GM19438 (cell line): ENCODE data around the gene TMEM43.

ENCODE experiments used
- ATAC-seq: cut with Tn5 transposase; IDR thresholded peaks from one replicate; pipeline ENCODE4 v1.9.1; 2021; ENCODE audit warnings: low read depth; ENCODE audit not compliant: unreplicated experiment

TMEM43 gene

DNA sequence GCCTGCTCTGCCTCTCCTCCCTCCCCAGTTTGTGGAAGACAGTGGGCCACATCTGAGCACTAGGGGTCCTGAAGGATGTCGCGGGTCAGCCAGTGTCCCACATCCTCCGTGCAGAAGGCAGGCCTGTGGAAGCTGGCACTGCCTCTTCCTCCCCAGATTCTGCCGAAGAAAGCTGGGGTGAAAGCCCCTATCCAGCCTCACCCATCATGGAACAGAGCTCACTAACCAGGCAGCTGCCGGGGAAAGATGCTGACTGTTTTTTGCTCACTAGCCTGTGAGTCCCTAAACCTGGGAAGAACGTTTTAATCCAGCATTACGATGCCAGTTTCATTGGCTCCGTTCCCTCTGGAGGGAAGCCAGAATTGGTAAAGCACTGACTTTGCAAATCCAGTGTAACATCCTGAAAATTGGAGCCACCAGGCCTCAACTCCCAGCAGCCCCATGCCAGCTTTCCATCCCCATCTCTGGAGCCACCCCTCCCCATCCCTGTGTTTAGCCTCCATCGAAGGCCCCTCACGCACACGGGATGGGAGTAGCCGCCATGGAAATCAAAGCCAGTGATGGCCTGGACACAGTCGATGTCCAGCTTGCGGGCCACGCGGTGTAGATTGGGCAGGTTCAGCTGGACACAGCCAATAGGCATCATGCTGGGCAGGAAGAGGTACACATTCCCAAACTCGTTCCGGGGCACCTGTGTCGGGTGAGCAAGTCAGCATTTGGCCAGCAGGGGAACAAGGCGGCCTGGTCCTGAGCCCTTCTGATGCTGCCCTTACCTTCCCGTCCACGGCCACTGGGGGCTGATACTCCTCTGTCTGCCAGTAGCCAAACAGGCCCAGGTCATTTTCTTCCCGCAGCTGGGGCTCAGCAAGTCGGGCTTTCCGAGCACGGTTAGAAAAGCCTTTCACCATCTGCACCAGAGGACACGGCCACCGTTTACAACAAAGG lies 23.5 kb downstream of the TMEM43 start:
- no peak for ATAC-seq

DNA sequence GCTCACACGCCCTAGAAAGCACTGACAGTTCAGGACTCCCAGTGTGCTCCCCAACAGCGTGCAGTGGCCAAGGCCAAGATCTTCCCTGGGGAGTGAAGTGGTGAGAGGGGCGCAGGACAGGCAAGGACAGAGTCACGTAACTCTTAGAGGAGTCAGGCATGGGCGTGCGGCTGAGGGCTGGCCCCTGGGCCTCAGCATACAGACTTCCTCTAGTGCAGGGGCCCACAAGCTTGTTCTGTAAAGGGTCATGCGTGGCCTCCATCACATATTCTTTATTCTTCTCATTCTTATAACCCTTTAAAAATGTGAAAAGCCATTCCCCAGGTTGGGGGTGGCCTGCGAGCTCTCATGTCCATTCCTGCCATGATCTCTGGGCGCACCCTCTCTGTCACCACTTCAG lies 25.2 kb downstream of the TMEM43 start:
- no peak for ATAC-seq

DNA sequence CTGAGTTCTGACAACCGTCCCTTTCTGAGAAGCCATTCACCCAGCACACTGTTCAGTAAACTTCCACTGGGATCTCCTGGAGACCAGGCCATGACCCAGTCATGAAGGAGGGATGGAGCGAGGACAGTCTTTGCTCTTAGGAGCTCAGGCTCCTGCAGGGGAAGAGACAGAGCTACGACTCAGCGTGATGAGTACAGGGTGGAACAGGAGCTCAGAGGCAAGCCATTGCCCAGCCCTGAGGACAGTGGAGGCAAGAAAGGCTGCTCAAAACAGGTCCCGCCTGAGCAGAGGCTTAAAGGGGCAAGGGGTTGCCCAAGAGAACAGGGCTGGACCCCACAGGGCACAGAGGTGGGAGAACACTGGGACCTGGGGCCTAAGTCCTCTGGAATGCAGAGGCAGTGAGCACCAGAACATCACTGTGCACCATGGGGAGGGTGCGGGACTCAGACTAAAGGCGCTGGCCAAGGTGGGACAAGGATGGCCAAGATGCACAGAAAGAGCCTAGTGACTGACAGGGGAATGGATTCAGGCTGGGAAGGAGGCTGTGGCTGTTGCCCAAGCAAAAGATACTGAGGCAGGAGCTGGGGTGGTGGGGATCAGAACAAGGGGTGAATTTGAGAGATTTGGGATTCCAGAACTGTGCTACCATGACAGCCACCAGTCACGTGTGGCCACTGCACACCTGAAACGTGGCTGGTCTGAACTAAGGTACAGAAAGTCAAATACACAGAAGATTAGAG lies 25.8 kb downstream of the TMEM43 start:
- no peak for ATAC-seq

DNA sequence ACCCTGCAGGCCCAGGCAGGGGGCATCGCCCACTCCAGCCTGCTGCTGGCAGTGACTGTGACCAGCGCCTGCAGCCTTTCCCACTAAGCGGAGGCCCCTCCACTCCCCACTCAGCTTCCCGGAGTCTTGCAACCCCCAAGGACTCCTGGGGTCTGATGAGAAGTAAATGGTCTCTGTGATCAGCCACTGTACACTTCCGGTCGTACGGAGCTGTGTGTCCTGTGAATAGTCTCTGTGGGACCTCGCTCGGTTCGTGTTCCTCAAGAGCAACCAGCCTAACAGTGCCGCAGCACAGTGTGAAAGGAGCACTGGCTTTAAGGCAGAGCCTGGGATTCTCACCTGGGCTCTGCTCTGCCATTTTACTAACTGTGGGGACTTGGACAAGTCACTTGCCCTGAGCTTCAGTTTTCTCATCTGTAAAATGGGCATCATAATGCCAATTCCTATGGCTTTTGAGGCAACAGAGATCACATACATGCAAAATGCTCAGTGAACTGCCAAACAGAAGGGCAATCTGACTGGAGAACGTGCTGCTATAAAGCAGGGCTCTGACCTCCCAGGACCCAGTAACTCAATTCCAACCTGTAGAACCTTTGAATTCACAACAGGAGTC lies 26.7 kb downstream of the TMEM43 start:
- no peak for ATAC-seq

DNA sequence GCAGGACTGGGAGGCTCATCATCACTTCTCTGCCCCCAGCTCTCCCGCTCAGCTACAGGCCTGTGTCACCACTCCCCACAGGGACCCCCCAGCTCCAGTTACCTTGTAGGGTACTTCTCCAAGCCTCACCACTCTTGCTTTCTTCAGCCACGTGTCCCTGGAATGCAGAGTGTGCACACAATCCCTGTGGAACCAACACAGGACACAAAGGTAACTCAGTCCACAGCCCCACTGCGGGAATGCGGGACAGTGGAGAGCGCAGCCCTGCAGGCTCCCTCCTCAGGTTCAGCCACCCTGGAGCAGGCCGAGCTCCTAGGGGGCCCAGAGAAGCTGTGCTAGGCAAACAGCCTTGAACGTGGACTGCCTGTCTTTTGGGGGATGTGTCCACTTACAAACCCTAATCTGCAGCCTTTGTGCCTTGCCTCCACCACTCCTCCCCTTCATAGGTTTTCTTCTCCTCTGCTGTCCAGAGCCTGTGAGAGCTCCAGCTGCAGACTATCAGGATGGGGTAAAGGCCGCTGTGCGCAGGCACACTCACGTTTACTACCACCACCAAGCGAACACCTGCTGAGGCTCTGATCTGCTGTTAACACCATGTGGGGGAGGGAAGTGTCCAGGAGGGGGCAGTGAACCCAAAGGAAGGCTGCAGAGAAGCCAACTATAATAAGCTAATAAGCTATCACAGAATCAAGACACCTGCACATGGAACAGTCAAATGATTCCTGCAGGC lies 27.5 kb downstream of the TMEM43 start:
- no peak for ATAC-seq

DNA sequence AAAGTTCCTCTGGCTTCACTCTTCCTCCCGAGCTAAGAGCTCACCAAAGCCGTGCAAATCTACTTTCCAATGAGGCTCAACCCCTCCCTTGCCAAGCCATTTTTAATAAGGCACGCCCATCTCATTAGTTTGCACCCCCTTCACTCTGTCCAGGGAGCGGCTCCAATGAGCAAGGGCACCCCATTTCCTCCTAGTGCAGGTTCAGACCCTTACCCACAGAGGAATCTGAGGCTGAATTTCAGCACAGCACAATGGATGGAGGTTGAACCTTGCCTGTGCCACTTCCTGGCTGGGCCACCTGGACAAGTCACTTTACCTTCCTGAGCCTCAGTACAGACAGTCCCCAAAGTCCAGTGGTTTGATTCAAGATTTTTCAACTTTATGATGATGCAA lies 28.1 kb downstream of the TMEM43 start:
- no peak for ATAC-seq

DNA sequence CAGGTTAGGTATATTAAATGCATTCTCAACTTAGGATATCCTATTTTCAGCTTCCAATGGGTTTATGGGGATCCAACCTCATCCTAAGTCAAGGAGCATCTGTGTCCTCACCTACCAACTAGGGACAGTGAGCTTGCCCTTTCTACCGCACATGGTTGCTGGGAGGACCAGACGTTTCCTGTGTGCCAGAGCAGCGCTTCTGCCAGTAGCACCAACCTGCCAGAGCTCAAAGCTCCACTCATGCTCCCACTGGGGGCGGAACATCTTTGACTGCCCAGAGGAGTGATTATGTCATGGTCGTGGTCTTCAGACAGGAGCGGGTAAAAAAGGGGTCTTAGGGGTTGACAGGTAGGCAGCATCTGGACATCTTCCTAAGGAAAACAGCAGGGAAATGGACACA lies 28.8 kb downstream of the TMEM43 start:
- no peak for ATAC-seq

DNA sequence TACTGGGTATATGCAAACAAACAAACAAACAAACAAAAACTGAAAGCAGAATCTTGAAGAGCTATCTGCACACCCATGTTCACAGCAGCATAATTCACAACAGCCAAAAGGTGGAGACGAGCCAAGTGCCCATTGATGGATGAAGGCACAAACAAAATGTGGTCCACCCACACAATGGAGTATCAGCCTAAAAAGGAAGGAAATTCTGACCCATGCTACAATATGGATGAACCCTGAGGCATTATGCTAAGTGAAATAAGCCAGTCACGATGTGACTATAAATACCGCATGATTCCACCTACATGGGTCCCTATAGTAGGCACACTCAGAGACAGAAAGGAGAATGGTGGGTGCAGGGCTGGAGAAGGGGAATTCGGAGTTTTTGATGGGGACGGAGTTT lies 29.4 kb downstream of the TMEM43 start:
- no peak for ATAC-seq

DNA sequence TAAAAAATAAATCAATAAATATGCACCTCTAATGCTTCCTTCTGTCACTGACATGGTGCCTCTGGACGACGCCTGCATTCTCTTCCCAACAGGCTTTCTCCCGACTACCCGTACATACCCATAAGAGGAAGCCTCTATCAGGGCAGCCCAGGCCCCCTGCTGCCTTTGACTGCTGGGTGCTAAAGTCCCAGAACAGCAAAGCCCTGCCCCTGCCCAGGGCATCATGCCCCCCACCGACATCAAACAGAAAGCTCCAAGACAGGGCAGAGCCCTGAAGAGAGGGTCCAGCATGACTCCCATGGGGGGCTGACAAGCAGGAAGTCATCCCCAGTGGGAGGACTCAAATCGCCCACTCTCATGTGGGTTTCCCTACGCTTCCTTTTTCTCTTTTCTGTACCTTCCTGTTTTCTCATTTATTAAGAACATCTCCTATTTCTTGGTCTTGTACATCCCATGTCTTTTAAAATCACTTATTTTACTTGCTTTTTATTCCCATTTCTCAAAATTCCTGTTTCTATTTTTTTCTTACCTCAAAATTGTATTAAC lies 30.1 kb downstream of the TMEM43 start:
- ATAC-seq = no peak

DNA sequence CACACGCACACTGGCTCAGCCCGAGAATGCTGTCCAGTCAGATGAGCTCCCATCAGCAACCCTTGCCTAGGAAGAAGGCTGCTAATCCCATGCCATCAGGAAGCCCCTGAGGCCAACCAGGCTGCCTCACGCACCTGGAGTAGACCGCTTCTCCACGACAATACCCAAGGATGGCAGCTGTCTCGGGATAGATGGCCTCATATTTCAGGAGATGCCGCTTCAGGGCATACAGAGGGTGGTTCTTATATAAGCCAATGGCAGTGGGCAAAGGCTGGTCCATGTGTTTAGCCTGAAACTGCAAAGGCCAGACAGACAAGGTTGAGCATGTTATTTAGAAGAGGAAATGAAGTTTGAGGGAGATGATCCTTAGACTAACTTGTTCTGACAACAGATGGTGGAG lies 31.3 kb downstream of the TMEM43 start:
- ATAC-seq = no peak

DNA sequence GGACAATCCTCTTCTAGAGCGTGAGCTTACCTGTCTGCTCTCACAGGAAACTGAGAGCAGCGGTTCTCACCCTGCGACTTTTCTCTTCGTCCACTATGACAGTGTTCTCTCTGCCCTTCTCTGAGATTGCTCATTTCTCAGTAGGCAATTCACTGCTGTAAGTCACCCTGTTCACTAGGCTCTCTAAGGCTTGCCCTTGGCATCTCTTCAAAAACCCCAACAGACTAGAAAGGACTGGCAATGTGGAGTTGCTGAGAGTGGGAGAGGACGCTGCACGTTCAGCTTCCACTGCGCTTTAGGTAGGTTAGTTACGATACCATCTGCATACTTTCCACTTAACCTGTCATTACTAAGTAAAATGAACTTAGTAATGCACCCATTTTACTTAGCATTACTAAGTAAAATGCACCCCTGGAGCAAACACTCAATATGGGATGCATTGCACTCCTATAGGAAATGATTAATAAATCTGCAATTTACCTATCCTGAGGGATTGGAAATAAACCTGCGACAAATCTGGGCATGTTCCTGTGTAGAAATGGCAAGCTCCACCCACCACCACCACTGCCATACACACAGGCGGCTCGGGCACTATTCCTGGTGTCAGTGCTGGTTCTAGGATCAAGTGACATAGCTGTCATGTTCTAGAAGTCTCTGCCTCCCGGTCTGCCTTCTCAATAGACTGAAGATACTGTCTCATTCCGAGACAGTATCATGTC lies 32.1 kb downstream of the TMEM43 start:
- ATAC-seq = no peak

DNA sequence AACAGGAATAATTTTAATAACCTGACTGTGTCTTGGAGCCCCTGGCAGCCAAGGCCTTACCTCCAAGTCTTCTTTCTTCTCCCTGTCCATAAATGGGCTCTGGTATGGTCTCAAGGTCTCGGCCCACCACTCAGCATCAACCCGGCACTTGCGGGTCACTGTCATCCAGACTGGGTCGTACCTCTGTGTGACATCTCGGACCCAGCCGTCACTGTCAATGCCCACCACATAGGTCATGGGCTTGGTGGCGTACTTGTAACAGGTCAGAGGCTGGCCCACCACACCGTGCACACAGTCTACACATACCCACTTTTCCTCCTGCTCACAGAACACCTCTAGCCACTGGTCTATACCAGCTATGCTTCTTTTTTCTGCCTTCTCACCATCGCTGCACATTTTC lies 33.1 kb downstream of the TMEM43 start:
- ATAC-seq = no peak

DNA sequence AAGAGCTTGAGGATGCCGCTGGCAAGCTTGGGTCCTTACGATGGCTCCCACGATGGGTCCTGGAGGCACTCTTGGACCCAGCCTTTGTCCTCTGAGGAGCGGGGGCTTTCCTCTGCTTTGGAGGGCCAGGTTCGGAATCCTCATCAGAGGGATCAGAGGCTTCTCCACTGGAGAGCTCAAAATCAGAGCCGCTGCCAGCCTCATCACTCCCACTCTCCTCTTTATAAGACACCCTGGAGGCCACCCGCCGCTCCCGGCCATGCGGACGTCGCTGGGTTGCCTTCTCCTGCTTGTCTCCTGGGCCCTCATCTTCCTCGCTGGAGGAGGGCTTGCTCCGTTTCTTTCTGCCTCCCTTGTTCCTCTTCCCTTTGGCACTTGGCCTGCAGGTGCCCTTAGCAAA lies 33.5 kb downstream of the TMEM43 start:
- no peak for ATAC-seq

DNA sequence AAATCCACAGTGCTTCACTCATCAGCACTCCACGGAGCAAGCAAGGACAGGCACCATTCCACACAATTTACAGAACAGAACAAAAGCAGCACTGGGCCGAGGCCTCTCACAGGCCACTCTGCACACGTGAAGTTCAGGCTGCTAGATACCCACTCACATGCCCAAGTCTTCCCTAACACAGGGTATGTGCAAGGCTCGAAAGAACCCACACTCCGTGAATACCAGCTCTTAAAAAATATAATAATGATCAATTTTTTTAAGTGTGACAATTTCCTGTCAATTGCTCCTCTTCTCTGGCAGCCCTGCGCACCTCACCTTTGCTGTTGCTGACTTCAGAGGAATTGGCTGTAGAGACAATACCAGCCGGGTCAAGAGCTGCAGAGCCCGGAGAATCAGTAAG lies 34.6 kb downstream of the TMEM43 start:
- ATAC-seq = no peak

DNA sequence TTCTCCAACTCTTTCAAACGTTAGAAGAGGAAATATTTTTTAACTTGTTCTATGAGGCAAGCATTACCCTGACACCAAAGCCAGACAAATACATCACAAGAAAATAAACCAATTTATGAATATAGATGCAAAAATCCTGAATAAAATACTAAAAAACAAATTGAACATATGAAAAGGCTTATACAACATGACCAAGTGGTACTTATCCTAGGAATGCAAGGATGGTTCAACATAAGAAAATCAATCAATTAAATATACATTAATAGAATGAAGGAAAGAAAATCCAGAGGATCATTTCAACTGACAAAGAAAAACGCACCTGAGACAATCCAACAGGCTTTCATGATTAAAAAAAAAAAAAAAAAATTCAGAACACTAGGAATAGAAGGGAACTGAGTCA lies 36.4 kb downstream of the TMEM43 start:
- ATAC-seq = no peak

DNA sequence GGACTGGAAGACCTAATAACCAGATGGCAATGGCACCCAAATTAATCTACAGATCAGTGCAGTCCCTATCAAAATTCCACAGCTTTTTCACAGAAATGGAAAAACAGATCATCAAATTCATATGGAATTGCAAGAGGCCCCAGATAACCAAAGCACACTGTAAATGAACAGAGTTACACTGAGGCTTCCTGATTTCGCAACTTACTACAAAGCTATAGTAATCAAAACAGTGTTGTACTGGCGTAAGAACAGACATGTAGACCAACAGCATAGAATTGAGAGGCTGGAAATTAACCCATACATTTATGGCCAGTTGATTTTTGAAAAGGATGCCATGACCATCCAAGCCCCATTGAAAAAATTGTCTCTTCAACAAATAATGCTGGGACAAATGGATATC lies 37.3 kb downstream of the TMEM43 start:
- ATAC-seq = no peak

DNA sequence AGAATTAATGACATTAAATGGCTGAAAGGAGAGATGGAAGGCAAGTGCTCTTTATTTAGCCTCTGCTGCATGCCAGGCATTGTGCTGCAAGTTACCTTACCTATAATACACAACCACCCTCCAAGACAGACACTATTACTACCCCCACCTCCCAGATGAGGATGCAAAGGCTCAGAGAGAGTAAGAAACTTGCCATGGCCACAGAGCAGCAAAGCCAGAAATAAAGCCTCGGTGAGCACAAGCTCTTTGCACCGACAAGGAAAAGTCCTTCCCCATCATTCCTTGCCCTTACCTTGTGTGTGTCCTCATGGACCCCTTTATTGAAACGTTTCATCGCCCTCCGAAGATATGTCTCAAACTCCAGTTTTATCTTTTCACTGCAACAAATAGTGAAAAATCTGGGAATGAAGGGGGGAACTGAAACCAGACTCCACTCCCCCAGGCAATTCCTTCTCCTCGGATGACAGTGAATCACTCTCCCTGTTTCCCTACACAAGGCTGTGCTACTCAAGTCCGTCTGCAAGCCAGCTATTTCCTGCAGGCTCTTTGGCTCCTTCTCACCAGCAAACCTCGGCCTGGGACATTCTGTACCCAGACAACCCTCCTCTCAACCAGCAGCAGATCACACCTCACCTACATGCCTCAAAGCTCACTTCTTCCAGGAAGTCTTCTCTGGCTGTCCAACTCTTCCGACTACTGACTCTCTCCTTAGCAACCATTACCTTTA lies 42.2 kb downstream of the TMEM43 start:
- no peak for ATAC-seq

DNA sequence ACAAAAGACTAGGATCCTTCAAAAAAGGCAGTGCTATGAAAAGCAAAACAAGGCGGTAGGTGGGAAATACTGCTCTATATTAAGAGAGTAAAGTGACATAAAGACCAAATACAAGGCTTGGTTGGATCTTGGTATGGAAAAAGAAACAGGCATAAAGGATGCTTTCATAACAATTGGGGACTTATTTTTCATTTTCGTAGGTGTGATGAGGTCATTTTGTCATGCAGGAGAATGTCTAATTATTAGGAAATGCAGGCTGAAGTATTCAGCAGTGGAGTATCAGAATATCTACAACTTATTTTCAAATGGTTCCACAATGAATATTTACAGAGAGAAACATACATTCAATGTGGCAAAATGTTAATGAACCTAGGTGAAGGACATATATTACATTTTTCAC lies 44.6 kb downstream of the TMEM43 start:
- ATAC-seq = no peak

DNA sequence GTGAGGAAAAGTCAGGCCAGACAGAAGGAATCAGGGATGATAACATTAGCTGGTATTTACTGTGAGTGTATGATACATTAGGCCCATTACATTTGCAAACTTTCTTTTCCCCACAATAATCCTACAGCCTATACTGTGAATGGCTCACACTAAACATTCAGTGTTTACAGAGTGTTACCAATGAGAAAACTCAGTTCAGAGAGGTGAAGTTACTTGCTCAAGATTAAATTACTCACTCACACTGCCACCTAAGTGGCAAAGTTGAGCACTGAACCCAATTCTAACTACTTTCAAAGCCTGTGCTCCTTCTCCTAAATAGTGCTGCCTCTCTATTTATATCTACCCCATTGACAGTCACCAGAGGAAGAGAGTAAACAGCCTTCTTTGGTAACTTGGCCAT lies 45.0 kb downstream of the TMEM43 start:
- ATAC-seq = no peak
